Upper lobe of right lung (tissue), 1 donor: ENCODE results near the gene PWWP2B. TPM values are rescaled to one million over a fixed set of nuclear protein-coding genes. Genes with fewer than 3 reads are reported as not detected.
"Not testable (repeated sequence)": the region's sequence is repeated elsewhere in the genome, so short reads cannot be mapped to it uniquely, and the experiment has no call there.

Experiments
- ATAC-seq: fragments of 200-7000 bp; cut with Tn5 transposase; one replicate; pipeline ENCODE4 v1.9.1; 2020; ENCODE audit warnings: mild to moderate bottlenecking, moderate library complexity
- DNase-seq: peaks from one replicate; pipeline ENCODE4 v3.0.0-alpha.2; 2020
- H3K27ac ChIP-seq: fragments of 200-600 bp; one replicate; pipeline ENCODE4 v1.8.0; 2022
- H3K27me3 ChIP-seq: fragments of 200-600 bp; one replicate; pipeline ENCODE4 v1.8.0; 2022; ENCODE audit warnings: mild to moderate bottlenecking
- H3K36me3 ChIP-seq: fragments of 200-600 bp; one replicate; pipeline ENCODE4 v1.8.0; 2022
- H3K4me1 ChIP-seq: fragments of 200-600 bp; one replicate; pipeline ENCODE4 v1.8.0; 2022
- H3K4me3 ChIP-seq: fragments of 200-600 bp; one replicate; pipeline ENCODE4 v1.8.0; 2022; ENCODE audit warnings: mild to moderate bottlenecking
- H3K9me3 ChIP-seq: fragments of 200-600 bp; one replicate; pipeline ENCODE4 v1.8.0; 2022
- CTCF ChIP-seq: fragments of 200-600 bp; IDR thresholded peaks from one replicate; pipeline ENCODE4 v1.8.0; 2022; ENCODE audit warnings: antibody characterized with exemption
- intact Hi-C: fragments of 100-400 bp; cut with DNase I; formaldehyde crosslinking; loops from one replicate; pipeline ENCODE4 v1.11.0; 2022
- total RNA-seq: library from RNA; stranded (reverse); fragmentation: NEBNext Ultra II Directional; extraction: Animal tissue kit (Norgen Biotek cat#: 25700); gene quantifications from one replicate; pipeline ENCODE4 v1.2.1, GENCODE V29; 2021
- donor health status: DM: no; HTN: yes; CAD: no; lungs with severe emphysema.

The PWWP2B gene
- total RNA-seq, 1 donor from 2014 or later: 26.0 TPM

GRCh38 chr10:132383751-132384196, 13.2 kb upstream of the PWWP2B start:
- H3K27ac ChIP-seq: no peak overlapping the region
- intact Hi-C loops: no loop called here
- H3K4me3 ChIP-seq: no peak overlapping the region
- no peak for ATAC-seq
- H3K9me3 ChIP-seq: no peaks in the 10 kb centered on the region
- no peak for TF ChIP-seq CTCF
- no peaks in the 10 kb centered on the region for H3K36me3 ChIP-seq
- no peaks in the 10 kb centered on the region for H3K27me3 ChIP-seq
- DNase-seq: peak; percentile 57
- peaks cover 3% of the 10 kb centered on the region for H3K4me1 ChIP-seq

DNA sequence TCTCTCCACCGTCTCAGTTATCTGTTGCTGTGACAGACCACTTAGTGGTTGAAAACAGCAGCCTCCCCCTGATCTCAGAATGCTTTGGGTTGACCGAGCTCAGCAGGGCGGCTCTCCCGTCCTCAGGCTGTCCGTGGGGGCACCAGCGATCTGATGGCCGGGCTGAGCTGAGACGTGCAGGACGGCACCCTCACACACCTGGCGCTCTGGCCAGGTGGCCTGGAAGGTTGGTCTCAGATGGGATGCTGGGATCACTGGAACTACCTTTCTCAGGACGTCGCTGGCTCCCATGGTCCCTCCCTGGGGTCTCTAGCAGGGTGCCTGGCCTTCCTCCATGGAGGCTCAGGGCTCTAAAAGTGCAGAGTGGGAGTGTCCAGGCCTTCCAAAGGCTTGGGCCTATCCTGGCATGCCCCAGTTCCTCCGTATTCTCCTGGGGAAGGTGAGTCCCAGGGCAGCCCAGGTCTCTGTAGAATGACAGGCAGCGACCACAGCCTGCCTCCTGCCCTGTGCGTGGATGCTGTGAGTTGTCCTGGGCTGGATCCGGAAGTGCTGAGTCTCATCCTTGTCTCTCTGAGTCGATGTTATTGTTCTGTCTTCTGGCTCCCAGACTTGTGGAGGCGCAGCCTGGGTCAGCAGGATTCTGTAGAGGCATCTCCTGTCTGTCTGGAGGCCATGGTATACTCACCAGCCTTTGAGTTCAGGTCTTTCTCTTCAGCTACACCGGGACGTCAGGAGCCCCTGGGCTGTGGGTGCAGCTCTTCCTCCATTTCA, 12.2 kb upstream of the PWWP2B start:
- TF ChIP-seq CTCF: no peak
- Histone ChIP-seq H3K36me3 (no peaks in the 10 kb centered on the region), H3K27ac (no peak overlapping the region), H3K4me3 (no peak overlapping the region), H3K9me3 (no peaks in the 10 kb centered on the region), H3K4me1 (peaks cover 10% of the 10 kb centered on the region), H3K27me3 (no peaks in the 10 kb centered on the region)
- ATAC-seq: no peak
- intact Hi-C loops: no loop called here
- peak; percentile 57 for DNase-seq

DNA sequence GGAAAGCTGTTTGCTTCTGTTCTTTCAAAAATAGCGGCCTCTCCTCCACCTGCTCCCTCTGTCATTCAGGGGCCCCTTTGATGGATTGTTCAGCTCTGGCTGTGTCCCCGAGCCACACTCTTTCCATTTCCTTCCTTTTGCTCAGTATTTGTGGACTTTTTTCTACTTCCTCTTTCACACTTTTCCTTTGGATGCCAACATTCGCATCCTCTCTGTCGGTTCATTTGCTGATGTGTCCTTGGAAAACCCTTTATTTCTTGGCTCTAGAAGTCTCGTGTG, 11.7 kb upstream of the PWWP2B start:
- intact Hi-C loops: no loop called here

GRCh38 chr10:132385721-132386418, 11.1 kb upstream of the PWWP2B start:
- intact Hi-C loops: no loop called here
- Histone ChIP-seq H3K27ac (no peak overlapping the region), H3K4me1 (peaks cover 10% of the 10 kb centered on the region), H3K9me3 (no peaks in the 10 kb centered on the region), H3K36me3 (no peaks in the 10 kb centered on the region), H3K27me3 (no peaks in the 10 kb centered on the region), H3K4me3 (no peak overlapping the region)
- ATAC-seq: no peak
- no peak for TF ChIP-seq CTCF
- peak; percentile 56 for DNase-seq

More for the DNA sequence above, 11.7 kb upstream of the PWWP2B start:
- Histone ChIP-seq H3K9me3 (no peaks in the 10 kb centered on the region), H3K36me3 (no peaks in the 10 kb centered on the region), H3K4me1 (peaks cover 10% of the 10 kb centered on the region), H3K27me3 (no peaks in the 10 kb centered on the region), H3K27ac (no peak overlapping the region), H3K4me3 (no peak overlapping the region)
- TF ChIP-seq CTCF: no peak
- ATAC-seq (no peak), DNase-seq (no peak)

DNA sequence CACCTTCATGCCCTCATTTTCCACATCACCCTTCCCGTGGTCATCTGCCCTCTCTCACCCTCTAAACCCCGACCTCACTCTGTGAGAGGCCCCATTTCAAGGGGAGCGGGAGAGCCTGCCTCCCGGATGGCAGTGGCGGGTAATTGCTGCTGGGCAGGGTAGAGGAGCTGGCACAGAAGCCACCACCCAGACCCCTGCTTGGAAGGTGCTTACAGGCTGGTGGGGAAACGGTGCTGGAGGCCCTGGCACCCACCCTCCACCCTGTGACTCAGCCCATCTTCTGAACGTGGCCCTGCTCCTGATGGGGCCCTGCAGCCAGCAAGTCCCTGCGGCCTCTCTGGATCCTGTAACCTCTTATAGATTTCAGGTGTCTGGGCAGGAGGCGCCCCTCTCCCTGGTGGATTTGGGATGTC, 10.6 kb upstream of the PWWP2B start:
- H3K27ac ChIP-seq: no peak overlapping the region
- TF ChIP-seq CTCF: no peak
- H3K4me1 ChIP-seq: peaks cover 10% of the 10 kb centered on the region
- no peaks in the 10 kb centered on the region for H3K27me3 ChIP-seq
- no peaks in the 10 kb centered on the region for H3K9me3 ChIP-seq
- H3K4me3 ChIP-seq: no peak overlapping the region
- peak; percentile 59 for DNase-seq
- H3K36me3 ChIP-seq: no peaks in the 10 kb centered on the region
- intact Hi-C loops: no loop called here
- no peak for ATAC-seq

DNA sequence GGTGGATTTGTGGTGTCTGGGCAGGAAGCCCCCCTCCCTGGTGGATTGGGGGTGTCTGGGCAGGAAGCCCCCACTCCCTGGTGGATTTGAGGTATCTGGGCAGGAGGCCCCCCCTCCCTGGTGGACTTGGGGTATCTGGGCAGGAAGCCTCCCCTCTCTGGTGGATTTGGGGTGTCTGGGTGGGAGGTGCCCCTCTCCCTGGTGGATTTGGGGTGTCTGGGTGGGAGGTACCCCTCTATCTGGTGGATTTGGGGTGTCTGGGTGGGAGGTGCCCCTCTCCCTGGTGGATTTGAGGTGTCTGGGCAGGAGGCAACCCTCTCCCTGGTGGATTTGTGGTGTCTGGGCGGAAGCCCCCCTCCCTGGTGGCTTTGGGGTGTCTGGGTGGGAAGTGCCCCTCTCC, 10.1 kb upstream of the PWWP2B start:
- DNase-seq: peak; percentile 51
- intact Hi-C loops, H3K9me3 ChIP-seq, H3K27ac ChIP-seq, H3K4me3 ChIP-seq, H3K4me1 ChIP-seq, ATAC-seq, H3K36me3 ChIP-seq, H3K27me3 ChIP-seq: not testable (repeated sequence)
